Parathyroid adenoma (tissue), 2 donors: ENCODE results near the gene RAB3D.

ENCODE experiments used
- H2AFZ ChIP-seq: fragments of 300-600 bp; sonication (generic); one replicate; pipeline ENCODE4 v1.7.0; 2017; ENCODE audit warnings: antibody characterized with exemption, mild to moderate bottlenecking
- H3K27ac ChIP-seq: fragments of 300-600 bp; sonication (generic); one replicate; pipeline ENCODE4 v1.7.0; 2017
- H3K27me3 ChIP-seq: fragments of 300-600 bp; sonication (generic); one replicate; pipeline ENCODE4 v1.7.0; 2017; ENCODE audit warnings: low read length; ENCODE audit not compliant: control insufficient read depth, insufficient read depth
- H3K36me3 ChIP-seq: fragments of 300-600 bp; sonication (generic); one replicate; pipeline ENCODE4 v1.7.0; 2017; ENCODE audit warnings: low read length; ENCODE audit not compliant: control insufficient read depth, insufficient read depth
- H3K4me1 ChIP-seq: fragments of 300-600 bp; sonication (generic); one replicate; pipeline ENCODE4 v1.7.0; 2017; ENCODE audit warnings: control low read depth
- H3K4me2 ChIP-seq: fragments of 300-600 bp; sonication (generic); one replicate; pipeline ENCODE4 v1.7.0; 2017; ENCODE audit warnings: low read length
- H3K4me3 ChIP-seq: fragments of 300-600 bp; sonication (generic); one replicate; pipeline ENCODE4 v1.7.0; 2017; ENCODE audit warnings: low read depth, low read length
- H3K79me2 ChIP-seq: fragments of 300-600 bp; sonication (generic); one replicate; pipeline ENCODE4 v1.7.0; 2017; ENCODE audit warnings: control low read depth
- H3K9ac ChIP-seq: fragments of 300-600 bp; sonication (generic); one replicate; pipeline ENCODE4 v1.7.0; 2017; ENCODE audit warnings: mild to moderate bottlenecking
- H3K9me3 ChIP-seq: fragments of 300-600 bp; sonication (generic); one replicate; pipeline ENCODE4 v1.7.0; 2017; ENCODE audit warnings: low read length; ENCODE audit not compliant: control insufficient read depth
- TF ChIP-seq, protein P1 (sequence below): fragments of 300-600 bp; sonication (generic); IDR thresholded peaks from one replicate; pipeline ENCODE4 v1.7.0; 2017; ENCODE audit warnings: antibody characterized with exemption, mild to moderate bottlenecking
- donor health status: primary hyperparathyroidism.

RAB3D gene

DNA sequence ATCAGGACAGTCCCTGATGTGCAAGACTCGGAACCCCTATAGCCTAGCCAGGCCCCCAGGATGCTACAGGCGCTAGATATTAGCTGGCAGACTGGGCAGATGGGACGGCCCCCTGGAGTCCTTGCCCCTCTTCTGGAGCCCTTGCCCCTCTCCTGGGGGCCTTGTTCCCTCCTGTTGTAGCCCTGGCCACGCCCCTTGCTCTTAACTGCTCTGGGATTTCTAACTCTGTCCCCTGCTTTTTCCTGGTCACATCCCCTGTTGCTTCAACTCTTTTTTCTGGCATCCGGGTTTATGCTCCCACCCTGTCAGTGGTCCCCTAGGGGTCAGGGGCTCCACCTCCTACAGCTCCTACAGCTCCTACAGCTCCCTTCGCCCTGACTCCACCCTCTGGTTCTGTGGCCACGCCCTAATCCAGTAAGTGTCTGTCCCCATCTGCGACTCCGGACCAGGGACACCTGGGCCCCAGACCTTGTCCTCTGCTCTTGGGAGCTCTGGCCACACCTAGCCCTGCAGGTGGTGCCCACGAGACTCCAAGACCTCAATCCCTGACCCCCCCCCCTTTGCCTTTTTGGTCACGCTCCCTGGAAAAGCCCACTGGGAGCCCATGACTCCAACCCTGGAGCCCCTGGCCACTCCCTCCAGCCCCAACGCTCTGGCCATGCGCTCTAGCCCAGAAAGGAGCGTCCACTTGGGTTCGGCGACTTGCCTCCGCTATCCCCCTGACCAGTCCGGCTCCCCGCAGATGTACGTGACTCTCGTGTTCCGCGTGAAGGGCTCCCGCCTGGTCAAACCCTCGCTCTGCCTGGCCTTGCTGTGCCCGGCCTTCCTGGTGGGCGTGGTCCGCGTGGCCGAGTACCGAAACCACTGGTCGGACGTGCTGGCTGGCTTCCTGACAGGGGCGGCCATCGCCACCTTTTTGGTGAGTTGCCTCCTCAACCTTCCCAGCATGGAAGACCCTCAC is 22.6 kb upstream of the RAB3D start:
- no peak overlapping the region for H3K27ac ChIP-seq
- H3K27me3 ChIP-seq = no peaks in the 10 kb centered on the region
- H2AFZ ChIP-seq = no peak overlapping the region
- no peaks in the 10 kb centered on the region for H3K9me3 ChIP-seq
- no peak overlapping the region for H3K9ac ChIP-seq
- no peaks in the 10 kb centered on the region for H3K4me1 ChIP-seq
- no peak overlapping the region for H3K4me2 ChIP-seq
- no peaks in the 10 kb centered on the region for H3K79me2 ChIP-seq
- H3K4me3 ChIP-seq = no peak overlapping the region
- TF ChIP-seq, protein P1, sequence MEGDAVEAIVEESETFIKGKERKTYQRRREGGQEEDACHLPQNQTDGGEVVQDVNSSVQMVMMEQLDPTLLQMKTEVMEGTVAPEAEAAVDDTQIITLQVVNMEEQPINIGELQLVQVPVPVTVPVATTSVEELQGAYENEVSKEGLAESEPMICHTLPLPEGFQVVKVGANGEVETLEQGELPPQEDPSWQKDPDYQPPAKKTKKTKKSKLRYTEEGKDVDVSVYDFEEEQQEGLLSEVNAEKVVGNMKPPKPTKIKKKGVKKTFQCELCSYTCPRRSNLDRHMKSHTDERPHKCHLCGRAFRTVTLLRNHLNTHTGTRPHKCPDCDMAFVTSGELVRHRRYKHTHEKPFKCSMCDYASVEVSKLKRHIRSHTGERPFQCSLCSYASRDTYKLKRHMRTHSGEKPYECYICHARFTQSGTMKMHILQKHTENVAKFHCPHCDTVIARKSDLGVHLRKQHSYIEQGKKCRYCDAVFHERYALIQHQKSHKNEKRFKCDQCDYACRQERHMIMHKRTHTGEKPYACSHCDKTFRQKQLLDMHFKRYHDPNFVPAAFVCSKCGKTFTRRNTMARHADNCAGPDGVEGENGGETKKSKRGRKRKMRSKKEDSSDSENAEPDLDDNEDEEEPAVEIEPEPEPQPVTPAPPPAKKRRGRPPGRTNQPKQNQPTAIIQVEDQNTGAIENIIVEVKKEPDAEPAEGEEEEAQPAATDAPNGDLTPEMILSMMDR = no peak
- H3K36me3 ChIP-seq = no peaks in the 10 kb centered on the region

DNA sequence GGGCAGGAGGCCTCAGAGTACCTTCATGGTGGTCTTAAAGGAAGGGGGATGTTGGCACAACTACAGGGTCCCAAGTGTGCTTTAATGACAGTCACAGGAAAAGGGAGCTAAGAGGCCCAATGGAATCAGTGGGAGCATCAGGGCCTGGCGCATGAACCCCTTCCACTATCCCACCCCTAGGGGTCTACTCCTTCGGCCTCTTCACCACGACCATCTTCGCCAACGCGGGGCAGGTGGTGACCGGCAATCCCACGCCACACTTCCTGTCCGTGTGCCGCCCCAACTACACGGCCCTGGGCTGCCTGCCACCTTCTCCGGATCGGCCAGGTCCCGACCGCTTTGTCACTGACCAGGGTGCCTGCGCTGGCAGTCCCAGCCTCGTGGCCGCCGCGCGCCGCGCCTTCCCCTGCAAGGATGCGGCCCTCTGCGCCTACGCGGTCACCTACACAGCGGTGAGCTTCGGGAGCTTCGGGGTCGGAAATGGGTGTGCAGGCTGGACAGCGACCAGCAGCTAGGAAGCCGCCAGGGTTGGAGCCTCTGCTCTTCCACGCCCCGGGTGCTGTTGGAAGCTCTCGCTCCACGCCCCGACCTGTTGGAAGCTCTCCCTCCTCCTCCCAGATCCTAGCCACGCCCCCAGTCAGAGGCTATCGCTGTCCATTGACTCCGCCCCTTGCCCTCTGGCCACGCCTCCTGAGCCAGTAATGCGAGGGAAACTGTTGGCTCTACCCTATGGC is 21.7 kb upstream of the RAB3D start:
- no peaks in the 10 kb centered on the region for H3K36me3 ChIP-seq
- no peaks in the 10 kb centered on the region for H3K79me2 ChIP-seq
- no peak overlapping the region for H3K27ac ChIP-seq
- H2AFZ ChIP-seq = no peak overlapping the region
- no peak overlapping the region for H3K9ac ChIP-seq
- TF ChIP-seq, protein P1 = no peak
- no peak overlapping the region for H3K4me3 ChIP-seq
- no peaks in the 10 kb centered on the region for H3K27me3 ChIP-seq
- no peak overlapping the region for H3K4me2 ChIP-seq
- no peaks in the 10 kb centered on the region for H3K9me3 ChIP-seq
- no peaks in the 10 kb centered on the region for H3K4me1 ChIP-seq

DNA sequence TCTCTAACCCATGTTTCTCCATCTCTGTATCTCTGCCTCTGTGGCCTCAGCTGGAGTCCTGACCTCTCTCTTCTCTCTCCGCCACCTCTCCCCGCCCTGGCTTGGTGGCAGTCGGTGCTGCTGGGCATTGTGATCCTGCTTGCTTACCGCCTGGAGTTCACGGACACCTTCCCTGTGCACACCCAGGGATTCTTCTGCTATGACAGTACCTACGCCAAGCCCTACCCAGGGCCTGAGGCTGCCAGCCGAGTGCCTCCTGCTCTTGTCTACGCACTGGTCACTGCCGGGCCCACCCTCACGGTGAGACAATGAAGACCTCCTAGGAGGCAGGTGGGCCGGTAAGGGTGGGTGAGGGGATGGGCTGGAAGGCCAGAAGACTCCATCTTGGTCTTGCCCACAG is 20.0 kb upstream of the RAB3D start:
- Histone ChIP-seq H2AFZ (no peak overlapping the region), H3K4me2 (no peak overlapping the region), H3K27ac (no peak overlapping the region), H3K79me2 (peaks cover 4% of the 10 kb centered on the region), H3K27me3 (no peaks in the 10 kb centered on the region), H3K9me3 (no peaks in the 10 kb centered on the region), H3K4me1 (peaks cover 4% of the 10 kb centered on the region), H3K4me3 (no peak overlapping the region), H3K9ac (no peak overlapping the region), H3K36me3 (no peaks in the 10 kb centered on the region)
- TF ChIP-seq, protein P1 = no peak

DNA sequence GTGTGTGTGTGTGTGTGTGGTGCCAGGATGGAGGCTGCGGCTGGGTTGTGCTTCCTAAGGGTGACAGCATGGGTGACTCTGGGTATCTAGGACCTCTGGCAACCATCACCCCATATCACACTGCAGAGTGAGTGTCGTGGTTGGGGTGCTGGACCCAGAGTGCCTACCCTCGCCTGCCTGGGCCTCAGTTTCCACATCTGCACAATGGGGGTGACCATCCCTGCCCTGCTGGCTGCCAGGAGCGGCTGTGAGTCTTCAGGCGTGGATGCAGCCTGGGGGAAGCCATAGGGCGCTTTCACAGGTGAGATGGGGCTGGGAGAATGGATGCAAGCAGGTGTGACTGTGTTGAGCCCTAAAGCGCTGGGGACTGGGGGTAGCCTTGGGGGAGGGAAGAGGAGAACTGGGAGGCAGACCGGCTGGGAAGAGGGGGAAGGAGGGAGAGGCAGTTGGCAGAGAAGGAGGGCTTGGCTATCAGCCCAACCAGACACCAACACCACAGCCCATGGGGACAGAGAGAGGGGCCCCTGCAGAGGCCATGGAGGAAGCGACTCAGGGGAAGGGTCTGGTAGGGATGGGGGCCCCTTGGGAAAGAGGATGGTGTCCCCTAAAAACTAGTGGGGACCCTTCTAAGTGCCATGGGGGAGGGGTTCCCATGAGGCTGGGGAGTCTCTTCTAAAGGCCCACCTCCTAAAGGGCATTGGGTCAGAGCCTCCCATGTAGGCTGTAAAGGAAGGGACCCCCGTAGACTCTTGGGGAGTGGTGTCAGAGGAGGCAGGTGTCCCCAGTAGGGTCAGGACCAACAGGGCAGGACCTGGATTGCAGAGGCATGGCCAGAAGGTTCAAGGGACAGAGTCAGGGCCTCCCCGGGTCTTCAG is 17.5 kb upstream of the RAB3D start:
- H3K36me3 ChIP-seq = no peaks in the 10 kb centered on the region
- H3K27ac ChIP-seq = no peak overlapping the region
- no peak overlapping the region for H3K9ac ChIP-seq

More for the DNA sequence above, 17.5 kb upstream of the RAB3D start:
- no peak overlapping the region for H3K4me3 ChIP-seq
- TF ChIP-seq, protein P1 = no peak
- H2AFZ ChIP-seq = no peak overlapping the region
- H3K4me1 ChIP-seq = peaks cover 4% of the 10 kb centered on the region
- H3K79me2 ChIP-seq = peaks cover 4% of the 10 kb centered on the region
- no peak overlapping the region for H3K4me2 ChIP-seq
- H3K9me3 ChIP-seq = no peaks in the 10 kb centered on the region
- H3K27me3 ChIP-seq = no peaks in the 10 kb centered on the region
